NCI-H446 treated with DMSO at 0.1 percent for 48 hours (cell line): ENCODE data around the gene CUTA.

Experiments
- DNase-seq: peaks from one replicate; lab custom pipeline; 2025; lab: John Stamatoyannopoulos, UW

Gene CUTA, protein sequence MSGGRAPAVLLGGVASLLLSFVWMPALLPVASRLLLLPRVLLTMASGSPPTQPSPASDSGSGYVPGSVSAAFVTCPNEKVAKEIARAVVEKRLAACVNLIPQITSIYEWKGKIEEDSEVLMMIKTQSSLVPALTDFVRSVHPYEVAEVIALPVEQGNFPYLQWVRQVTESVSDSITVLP

DNA sequence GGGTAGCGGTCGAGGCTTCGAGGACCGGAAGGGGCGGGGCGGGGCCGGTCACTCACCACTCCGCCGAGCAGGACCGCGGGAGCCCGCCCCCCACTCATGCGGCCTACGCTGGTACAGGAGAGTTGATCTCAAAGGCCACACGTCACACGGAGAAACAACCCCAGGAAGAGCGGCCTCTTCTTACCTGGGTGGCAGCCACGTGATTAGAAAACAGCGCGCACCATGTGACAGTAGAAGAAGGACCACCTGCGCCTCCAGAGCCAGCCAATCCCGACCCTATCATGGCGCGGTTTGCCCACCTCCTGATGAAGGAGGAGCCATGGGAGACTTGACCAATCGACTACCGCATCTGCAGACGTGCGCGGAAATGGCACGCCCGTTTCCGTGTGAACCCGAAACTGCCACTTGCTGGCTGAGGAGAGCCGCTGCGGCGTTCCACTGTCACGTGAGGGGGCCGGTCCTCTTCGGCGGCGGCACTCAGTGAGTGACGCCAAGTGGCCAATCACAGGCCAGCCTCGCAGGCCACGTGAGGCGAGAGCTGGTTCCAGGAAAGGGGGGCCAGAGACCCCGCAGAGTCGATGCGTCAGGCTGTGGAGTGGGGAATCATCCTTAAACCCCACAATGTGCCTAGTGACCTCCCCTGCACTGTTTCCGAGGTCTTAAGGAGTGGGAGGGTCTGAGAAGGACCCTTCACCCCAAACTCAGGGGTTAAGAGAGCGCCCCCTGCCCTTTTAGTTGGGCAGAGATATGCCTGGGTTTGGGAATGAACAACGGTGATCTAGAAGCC is at the start of gene CUTA:
CUTA (minus strand) TSS at position 205 of the 787 bp plus-strand sequence; CDS start at position 98, 107 bp downstream.
- DNase-seq = peak; percentile 98

DNA sequence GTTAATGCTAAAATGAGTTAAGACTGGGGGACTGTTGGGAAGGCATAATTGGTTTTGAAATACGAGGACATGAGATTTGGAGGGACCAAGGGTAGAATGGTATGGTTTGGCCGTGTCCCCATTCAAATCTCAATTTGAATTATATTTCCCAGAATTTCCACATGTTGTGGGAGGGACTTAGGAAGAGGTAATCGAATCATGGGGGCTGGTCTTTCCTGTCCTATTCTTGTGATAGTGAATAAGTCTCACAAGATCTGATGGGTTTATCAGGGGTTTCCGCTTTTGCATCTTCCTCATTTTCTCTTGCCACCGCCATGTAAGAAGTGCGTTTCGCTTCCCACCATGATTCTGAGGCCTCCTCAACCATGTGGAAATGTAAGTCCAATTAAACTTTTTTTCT is 49.2 kb upstream of the CUTA start:
- no peak for DNase-seq

DNA sequence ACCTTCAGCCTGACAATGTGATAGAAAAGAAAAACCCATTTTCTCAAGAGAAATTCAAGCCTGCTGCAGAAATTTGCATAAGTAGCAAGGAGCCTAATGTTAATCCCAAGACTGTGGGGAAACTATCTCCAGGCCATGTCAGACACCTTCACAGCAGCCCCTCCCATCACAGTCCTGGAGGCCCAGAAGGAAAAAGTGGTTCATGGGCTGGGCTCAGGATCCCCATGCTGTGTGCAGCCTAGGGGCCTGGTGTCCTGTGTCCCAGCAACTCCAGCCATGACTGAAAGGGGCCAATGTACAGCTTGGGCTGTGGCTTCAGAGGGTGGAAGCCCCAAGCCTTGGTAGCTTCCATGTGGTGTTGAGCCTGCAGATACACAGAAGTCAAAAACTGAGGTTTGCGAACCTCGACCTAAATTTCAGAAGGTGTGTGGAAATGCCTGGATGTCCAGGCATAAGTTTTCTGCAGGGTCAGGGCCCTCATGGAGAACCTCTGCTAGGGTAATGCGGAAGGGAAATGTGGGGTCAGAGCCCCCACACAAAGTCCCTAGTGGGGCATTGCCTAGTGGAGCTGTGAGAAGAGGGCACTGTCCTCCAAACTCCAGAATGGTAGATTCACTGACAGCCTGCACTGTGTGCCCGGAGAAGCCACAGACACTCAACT is 48.3 kb upstream of the CUTA start:
- DNase-seq = no peak

DNA sequence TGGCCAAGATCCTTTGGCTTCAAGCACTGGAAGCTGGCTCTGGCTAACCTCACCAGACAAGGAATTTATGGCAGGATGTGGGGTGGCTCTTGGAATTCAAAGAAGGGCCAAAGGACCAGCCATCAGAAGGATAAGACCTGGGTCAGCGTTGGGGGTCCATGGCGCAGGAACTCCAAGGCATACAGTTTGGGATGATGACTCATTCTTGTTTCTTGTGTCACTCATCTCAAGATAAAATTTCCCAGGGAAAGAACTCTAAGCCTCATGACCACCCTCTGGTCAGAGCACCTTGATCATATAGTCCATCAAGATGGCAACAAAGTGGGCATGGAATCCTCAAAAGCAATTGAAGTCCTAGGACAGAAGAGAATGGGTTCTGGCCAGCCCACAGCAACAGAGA is 41.3 kb upstream of the CUTA start:
- no peak for DNase-seq

DNA sequence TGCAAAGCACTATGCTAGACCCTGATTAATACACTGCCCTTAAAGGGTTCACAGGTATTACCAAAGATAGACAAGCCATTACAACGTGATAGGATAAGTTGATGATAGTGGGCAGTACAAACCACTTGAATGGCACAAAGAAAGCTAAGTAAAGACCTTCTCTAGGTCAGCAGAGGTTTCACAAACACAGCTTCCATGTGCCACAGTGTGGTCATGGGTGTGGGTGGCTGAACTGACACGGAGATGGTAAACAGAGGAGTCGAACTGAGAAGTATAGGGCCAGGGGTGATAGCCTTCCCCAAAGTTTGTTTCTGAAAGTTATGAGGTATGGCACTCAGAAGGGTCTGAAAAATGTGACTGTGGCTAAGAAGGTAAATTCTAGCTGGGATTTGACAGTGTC is 40.8 kb upstream of the CUTA start:
- no peak for DNase-seq

DNA sequence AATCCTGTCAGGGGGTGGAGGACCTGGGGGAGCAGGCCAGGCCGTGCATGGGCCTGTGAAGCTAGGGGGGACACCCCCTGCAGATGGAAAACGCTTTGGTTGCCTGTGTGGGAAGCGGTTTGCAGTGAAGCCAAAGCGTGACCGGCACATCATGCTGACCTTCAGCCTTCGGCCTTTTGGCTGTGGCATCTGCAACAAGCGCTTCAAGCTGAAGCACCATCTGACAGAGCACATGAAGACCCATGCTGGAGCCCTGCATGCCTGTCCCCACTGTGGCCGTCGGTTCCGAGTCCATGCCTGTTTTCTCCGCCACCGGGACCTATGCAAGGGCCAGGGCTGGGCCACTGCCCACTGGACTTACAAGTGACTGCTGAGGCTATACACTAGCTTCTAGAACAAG is 38.2 kb upstream of the CUTA start:
- DNase-seq = no peak

DNA sequence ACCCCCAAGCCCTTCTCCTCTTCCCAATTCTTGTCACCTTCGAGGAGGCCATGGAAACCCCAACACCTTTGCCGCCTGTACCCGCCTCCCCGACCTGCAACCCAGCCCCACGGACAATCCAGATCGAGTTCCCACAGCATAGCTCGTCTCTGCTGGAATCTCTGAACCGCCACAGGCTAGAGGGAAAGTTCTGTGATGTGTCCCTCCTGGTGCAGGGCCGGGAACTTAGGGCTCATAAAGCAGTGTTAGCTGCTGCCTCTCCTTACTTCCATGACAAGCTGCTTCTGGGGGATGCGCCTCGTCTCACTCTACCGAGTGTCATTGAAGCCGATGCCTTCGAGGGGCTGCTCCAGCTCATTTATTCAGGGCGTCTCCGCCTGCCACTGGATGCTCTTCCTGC is 37.1 kb upstream of the CUTA start:
- no peak for DNase-seq

DNA sequence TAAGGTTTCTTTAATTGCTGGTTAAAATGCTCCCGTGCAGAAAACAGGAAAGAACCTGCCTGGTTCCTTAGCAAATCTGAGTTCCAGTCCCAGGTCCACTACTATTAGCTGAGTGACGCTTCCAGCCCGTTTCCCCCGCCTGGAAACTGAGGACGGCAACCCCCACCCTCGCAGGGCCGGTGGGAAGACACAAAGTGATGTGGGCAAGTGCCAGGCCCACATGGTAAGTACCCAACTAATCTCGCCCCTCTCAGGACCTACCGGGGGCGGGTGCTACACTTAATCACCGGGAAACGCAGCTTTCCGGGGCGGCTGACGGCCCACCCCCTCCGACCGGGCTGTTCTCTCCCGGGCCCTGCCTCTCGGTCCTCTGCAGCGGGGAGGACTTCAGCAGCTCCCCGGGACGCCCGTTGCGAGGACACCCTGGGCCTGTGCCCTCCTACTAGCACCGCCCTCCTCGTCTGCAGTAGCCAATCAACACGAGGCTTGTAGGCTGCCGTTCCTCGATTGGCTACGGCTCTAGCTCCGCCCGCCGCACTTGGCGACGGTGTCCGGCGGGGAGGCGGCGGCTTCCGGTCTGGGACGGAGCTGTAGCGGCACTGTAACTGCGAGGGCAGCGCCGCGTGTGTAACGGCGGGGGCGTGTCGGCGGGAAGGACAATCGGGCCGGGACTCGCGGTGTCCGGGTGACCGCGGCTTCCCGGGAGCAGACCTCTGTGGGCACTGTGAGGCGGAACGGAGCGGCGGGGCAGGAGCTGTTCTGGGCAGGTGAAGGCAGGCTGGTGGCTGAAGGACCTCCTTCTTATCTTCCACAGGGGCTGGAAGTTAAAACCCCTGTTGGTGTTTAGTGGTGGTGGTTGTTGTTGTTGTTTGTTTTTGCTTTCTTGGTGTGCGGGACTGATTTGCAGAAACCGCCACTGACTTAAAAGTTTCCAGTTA is 36.4 kb upstream of the CUTA start, which contains the start of gene ZBTB9:
ZBTB9 (plus strand) TSS at position 568 of the 938 bp plus-strand sequence. CDS start 525 bp downstream, outside the sequence.
- DNase-seq = peak; percentile 92

DNA sequence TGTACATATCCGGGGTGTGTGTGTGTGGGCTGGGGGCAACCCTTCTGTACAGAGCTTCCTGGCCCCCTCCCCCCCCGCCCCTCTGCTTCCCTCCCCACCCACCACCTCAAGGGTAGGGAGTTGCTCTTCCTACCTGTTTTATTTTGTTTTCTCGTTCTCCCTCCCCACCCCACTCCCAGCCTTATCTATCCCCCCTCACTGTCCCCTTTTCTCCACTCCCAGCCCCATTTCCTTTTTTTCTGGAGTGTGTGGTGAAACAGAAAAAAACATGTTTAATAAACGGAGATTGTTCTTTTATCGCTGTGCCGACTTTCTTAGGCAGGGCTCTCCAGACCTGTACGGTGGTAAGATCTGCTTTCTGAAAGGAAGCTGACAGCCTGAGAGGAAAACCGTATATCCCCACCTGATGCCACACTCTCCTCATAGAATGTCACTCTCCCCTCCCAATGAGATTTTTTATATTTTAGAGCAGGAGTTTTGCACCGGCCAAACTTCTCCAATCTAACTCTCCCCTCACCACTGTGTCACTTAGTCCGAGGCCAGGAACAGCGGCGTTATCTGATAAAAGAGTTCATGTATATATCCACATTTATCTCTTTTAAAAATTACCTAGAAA is 35.6 kb upstream of the CUTA start:
- DNase-seq = no peak

DNA sequence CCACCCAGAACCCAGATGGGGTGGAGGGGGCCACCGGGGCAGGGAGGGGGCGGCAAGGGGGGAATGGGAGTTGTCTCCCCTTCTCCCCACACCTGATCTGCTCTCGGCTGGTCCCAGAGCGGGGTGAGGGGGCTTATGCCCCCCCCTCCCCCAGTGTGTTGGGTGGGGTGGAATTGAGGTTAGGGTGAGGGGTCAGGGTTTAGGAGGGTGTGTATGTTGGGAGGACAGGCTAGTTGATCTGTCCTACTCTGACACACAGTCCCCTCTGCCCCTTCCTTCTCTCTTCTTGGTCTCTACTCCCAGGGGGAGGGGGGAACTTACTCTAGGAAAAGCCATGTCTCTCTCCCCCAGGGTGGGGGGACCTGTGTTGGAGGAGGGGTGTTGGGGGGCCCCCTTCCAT is 34.6 kb upstream of the CUTA start:
- DNase-seq = no peak

DNA sequence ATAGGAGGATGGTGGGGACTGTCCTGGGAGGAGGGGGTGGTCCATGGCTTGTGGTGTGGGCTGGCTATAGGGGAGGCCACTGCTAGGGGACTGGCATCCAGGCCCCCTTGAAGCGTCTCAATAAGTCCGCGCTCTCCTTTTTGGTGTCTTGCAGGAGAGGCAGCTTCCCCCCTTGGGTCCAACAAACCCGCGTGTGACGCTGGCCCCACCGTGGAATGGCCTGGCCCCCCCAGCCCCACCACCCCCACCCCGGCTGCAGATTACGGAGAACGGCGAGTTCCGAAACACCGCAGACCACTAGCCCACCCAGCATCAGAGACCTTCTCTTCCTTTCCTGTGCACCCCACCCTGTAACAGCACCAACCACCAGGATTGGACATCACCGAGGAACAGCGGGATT is 33.7 kb upstream of the CUTA start:
- DNase-seq = no peak

DNA sequence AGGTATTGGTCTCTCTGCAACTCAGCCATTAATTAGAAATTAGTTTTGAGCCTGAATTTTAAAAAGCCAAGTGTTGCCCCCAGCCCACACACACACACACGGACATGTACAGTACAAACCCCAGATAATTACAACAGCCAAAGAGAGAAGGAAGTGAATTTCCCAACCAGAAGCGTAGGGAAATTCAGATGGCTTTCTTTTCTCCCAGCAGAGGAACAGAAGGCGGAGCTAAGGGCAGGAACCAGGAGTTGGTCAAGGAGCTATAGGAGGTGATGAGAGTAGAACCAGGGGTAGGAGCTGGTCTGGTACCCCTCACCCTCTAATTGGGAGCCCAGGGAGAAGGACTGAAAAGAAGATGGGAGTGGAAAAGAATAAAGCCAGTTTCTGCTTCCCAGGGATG is 32.5 kb upstream of the CUTA start:
- no peak for DNase-seq

DNA sequence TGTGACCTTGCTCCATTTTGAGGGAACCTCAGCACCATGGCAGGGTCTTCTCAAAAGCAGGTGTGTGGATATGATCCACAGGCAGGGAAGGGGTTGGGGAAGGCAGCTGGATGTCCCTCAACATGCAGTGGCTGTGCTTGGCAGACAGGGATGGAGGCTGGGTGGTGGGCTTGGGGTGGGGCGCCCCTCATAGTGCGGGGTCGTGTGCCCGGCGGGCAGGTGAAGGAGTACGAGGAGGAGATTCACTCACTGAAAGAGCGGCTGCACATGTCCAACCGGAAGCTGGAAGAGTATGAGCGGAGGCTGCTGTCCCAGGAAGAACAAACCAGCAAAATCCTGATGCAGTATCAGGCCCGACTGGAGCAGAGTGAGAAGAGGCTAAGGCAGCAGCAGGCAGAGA is 28.4 kb upstream of the CUTA start:
- no peak for DNase-seq

DNA sequence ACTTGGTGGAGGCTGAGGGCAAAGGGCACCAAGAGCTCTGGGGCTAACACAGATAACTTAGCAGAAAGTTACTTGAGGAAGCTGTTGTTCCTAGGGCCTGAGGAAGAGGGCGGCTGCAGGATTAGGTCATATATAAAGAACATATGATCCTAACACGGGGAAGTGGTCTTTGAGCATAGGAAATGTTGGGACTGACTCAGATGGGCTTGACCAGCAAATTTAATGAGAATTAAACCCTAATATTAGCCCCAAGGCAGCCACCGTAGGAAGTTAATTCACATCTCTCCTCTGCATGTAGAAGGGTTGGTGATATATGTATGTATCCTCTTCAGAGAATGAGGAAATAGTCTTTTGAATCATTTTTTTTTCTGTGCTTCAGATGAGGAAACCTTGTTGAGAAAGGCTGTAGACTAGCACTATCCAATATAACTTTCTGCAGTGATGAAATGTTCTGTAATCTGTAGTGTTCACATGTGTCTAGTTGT is 27.3 kb upstream of the CUTA start:
- no peak for DNase-seq

DNA sequence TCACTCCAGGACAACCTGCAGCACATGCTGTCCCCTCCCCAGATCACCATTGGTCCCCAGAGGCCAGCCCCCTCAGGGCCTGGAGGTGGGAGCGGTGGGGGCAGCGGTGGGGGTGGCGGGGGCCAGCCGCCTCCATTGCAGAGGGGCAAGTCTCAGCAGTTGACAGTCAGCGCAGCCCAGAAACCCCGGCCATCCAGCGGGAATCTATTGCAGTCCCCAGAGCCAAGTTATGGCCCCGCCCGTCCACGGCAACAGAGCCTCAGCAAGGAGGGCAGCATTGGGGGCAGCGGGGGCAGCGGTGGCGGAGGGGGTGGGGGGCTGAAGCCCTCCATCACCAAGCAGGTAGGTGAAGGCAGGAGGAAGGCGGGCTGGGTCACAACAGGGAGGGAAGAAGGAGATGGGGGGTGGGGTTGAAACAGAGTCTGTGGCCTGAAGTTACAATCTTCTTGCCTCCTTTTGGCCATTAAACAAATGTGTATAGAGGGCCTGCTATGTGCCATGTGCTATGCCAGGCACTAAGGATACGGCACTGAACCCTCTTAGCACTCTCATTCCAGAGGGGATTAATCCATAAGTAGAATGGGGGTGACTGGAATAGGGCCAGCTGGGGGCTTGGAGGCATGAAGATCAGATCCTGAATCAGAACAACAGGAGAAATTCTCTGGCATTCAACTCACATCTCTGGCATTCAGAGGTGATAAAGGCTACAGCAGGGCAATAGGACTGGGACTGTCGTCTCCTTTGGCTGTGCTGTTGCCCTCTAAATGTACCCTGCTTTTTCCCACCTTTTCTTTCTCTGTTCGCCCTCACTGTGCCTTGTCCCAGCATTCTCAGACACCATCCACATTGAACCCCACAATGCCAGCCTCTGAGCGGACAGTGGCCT is 26.0 kb upstream of the CUTA start:
- no peak for DNase-seq

DNA sequence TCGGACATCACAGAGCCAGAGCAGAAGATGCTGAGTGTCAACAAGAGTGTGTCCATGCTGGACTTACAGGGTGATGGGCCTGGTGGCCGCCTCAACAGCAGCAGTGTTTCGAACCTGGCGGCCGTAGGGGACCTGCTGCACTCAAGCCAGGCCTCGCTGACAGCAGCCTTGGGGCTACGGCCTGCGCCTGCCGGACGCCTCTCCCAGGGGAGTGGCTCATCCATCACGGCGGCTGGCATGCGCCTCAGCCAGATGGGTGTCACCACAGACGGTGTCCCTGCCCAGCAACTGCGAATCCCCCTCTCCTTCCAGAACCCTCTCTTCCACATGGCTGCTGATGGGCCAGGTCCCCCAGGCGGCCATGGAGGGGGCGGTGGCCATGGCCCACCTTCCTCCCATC is 25.1 kb upstream of the CUTA start:
- no peak for DNase-seq

DNA sequence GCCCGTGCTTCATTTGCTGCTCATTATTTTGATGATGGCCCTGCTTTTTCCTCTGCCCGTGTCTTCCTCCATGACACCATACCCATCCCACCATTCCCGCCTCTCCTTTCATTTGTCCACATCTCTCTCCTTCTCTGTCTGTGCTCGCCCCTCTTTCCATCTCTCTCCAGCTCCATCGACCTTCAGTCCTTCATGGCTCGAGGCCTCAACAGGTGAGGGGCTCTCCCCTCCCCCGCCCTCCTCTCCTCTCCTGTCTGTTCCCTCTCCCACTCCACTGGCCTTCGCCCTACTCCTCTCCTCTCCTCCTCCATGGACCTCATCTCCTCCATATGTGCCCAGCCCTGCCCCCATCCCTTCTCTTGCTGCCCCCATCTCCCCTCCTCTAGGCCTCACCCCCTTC is 24.4 kb upstream of the CUTA start:
- DNase-seq = no peak

DNA sequence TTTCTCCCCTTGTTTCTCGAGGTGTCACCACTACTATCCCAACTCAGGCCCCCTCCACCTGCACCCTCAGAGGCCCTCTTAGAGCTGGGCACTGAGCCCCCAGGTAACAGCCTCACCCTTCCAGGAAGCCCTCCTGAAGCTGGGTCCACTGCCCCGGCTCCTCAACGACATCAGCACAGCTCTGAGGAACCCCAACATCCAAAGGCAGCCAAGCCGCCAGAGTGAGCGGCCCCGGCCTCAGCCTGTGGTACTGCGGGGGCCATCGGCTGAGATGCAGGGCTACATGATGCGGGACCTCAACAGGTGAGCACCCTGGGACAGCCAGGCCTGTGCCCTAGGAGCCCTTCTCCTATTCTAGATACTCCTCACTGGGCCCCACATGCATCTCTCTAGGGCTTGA is 23.6 kb upstream of the CUTA start:
- no peak for DNase-seq

DNA sequence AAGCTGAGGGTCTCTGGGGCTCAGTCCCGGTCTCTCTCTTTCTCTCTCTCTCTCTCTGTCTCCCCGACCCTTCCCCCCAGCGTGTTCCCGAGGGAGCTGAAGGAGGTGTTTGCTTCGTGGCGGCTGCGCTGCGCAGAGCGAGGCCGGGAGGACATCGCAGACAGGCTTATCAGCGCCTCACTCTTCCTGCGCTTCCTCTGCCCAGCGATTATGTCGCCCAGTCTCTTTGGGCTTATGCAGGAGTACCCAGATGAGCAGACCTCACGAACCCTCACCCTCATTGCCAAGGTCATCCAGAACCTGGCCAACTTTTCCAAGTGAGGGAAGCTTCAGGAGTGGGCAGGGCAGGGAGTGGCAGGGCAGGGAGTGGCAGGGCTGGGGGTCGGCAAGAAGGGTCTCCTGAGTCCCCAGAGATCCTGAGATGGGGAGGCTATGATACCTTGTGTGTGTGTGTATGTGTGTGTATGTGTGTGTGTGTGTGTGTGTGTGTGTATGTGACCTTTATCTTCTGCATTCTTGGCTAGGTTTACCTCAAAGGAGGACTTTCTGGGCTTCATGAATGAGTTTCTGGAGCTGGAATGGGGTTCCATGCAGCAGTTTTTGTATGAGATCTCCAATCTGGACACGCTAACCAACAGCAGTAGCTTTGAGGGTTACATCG is 22.9 kb upstream of the CUTA start:
- no peak for DNase-seq
